ENCODE results near the gene ACTL8.

ACTL8 gene

GRCh38 chr1:17770983-17771382 lies 15.8 kb downstream of the ACTL8 start:
- no peak for DNase-seq (ENCODE audit: low read depth)

- no peak for DNase-seq (ENCODE audit: low read depth)
Observed at GRCh38 chr1:17772615-17773212, 17.6 kb downstream of the ACTL8 start.

DNA sequence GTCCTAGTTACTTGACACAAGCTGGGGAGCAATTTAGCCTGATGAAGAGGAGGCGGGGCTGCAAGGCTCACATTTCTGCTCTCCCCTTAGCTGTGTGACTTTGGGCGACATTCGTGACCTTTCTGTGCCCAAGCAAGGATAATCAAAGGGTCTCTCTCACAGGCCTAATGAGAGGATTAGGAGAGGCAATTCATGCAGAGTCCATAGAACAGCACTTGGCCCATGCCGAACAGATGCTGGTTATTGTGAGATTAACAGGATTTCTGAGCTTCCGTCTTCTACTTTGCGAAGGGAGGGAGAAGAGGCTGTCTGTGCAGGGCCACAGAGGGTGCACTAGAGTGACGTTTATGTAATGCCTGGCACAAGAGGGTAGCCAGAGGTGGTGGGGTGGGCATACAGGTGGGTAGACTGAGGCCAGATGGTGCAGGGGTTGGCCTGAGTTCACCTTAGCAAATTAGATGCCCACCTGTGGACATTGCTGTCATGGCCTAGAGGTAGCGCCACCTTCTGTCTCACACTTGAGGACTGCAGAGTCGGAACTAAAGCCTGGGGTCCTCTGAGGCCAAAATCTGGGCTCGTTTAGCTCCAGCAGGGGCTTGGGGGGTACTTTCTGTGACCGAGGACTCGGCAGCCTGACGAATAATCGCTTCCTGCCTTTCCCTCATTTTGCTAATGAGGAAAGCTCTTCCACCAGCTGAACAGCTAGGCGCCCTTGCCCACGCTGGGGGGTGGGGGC lies 18.6 kb downstream of the ACTL8 start:
- no peak for DNase-seq (ENCODE audit: low read depth)

GRCh38 chr1:17774452-17774851 lies 19.3 kb downstream of the ACTL8 start:
- no peak for DNase-seq (ENCODE audit: low read depth)

DNA sequence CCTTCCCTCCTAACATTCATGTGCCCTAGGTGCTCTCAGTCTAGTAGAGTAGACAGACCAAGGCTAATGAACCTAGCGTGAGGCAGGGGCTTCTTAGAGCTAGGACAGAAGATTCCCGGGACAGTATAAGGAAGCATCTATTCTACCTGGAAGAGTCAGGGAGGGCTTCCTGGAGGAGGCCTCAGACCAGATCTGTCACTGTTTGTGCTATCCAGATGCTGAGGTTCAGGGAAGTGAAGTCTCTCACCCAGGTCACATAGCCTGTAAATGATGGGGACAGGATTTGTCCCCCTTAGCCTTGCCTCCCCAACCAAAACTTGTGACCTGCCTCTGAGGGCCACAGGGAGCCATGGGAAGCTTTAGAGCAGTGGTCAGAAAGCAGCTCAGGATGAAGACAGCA lies 20.7 kb downstream of the ACTL8 start:
- no peak for DNase-seq (ENCODE audit: low read depth)

DNA sequence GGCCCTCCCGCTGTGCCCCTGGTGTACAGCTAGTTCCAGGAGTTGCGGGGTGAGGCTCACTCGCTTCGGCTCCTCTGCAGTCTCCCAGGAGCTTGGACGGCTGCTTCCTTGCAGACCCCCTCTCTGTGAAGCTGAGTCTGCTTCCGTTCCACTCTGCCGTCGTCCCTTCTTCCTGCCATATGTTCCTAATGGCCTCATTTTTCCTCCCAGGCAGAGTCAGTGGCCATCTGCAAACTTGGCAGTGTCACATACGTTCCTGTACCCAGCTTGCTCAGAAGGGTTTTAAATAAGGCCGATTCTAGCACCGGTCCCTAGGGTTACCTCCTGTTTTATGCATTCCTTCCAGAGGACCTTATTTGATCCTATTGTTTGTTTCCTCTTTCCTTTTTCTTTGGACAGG lies 21.3 kb downstream of the ACTL8 start:
- no peak for DNase-seq (ENCODE audit: low read depth)

DNA sequence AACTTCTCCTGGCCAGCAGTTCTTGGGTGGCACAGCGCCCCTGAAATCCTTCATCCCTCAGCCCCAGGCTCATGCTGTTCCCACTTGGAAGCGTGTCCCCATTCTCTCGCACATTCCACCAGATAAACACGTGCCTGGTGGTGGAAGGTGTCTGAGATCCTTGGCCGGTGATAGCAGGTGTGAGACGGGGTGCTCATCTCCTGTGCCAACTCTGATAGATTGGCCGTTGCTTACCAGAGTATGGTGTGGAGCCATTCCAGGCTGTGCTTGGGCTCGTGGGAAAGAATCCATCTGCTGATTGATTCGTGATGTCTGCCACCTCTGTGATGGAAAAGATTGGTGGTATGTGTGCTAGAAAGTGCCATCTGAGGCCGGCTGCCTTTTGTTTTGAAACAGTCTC lies 22.2 kb downstream of the ACTL8 start:
- no peak for DNase-seq (ENCODE audit: low read depth)

GRCh38 chr1:17777818-17778217 lies 22.7 kb downstream of the ACTL8 start:
- DNase-seq (ENCODE audit: low read depth): no peak

- no peak for DNase-seq (ENCODE audit: low read depth)
Observed at GRCh38 chr1:17780916-17781315, 25.8 kb downstream of the ACTL8 start.

- no peak for DNase-seq (ENCODE audit: low read depth)
Observed at GRCh38 chr1:17789926-17790325, 34.8 kb downstream of the ACTL8 start.

DNA sequence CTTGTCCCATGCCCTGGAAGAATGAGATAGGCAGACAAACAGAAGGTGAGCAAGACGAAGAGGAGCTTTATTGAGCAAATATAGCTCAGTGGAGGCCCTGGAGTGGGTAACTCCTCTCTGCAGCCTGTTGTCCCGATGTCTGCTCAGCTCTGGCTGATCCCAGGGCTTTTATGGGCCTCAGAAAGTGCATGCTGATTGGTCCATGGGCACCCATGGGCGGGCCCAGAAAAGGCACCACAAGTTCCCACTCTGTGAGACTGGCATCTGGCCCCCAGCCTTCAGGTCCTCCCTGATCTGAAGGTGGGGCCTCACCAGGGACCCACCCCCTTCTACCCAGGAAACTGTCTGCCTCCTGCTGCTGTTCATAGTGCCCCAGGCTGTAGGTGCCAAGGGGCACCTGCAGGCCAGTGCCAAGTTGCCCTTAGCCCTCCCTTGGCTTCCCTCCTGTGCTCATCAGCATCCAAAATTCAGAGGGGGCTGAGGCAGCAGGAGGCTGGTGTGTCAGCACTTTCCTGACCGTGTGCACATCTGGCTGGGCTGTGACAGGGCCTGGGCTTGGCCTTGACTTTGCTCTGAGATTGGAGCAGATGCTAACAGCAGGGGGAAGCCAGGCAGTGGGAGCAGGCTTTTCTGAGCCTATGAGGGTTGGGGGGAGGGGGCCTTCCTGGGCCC lies 35.4 kb downstream of the ACTL8 start:
- DNase-seq (ENCODE audit: low read depth): no peak

DNA sequence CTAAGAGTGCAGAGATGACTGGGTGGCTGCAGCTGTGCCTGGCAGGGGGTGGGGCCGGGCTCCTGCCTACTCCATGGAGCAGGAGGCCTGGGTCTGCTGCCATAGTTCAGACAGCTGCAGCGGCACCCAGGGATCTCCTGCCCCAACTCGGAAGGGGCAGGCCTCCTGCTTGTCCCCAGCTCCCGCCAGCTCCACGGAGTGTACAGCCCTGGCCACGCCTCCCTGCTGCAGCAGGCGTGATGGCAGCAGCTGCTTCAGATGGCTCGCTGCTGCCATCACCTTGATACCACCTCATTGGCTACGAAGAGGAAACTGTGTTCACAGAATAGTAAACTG lies 35.9 kb downstream of the ACTL8 start:
- DNase-seq (ENCODE audit: low read depth): no peak

- no peak for DNase-seq (ENCODE audit: low read depth)
Observed at GRCh38 chr1:17791480-17791879, 36.3 kb downstream of the ACTL8 start.

DNA sequence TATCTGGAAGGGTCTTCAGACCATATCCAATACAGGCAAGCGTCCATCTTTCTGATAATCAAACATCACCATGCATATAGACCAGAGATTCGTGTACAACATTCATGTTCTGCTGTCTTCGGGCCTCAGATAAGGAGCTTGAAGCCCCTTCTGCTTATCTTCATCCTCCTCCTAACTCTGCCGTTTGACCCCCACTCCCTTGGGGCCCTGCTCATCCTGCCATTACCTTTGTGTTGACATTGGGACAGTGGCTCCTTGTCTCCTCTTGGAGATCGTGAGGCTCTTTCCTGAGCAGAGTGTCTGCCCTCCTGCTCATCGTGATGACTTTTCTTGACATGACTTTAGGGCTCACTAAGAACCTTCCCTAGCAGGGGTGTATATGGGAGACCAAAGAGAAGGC lies 37.3 kb downstream of the ACTL8 start:
- DNase-seq (ENCODE audit: low read depth): no peak

- no peak for DNase-seq (ENCODE audit: low read depth)
Observed at GRCh38 chr1:17795081-17795809, 40.1 kb downstream of the ACTL8 start.

DNA sequence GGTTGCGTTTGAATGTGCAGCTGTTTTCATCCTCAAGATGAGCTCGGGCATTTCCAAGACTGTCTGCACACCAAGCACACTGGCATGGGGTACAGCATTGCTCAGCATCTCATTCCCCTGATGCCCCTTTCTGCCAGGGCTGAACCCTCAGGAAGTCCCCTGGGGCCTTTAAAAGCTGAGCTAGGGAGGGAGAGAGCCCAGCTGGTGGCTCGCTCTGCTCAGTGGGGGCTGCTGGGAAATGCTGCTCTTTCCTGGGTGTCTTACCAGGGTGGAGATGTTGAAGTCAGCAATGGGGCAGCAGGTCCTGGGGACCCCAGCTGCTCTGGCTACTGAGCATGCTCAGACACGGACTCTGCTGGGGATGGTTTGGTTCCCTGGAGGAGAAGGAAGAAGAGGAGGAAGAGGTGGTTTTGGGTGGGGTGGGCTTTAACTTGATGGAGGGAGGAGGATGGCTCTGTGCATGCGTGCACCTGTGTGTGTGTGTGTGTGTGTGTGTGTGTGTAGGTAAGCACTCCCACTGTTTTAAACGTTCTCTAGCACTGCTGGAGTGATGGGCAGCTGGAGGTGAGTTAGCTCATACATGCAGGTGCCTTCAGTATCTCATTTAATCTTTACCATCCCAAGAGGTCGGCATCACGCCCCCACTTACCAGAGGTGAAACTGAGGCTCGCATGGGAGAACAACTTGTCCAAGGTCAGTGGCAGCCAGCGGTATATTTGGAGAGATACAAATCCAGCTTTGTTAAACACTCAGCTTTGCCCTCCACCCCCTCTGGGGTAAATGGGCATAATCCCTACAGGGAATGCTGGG lies 40.9 kb downstream of the ACTL8 start:
- DNase-seq (ENCODE audit: low read depth): no peak

GRCh38 chr1:17797478-17797877 lies 42.3 kb downstream of the ACTL8 start:
- no peak for DNase-seq (ENCODE audit: low read depth)

DNA sequence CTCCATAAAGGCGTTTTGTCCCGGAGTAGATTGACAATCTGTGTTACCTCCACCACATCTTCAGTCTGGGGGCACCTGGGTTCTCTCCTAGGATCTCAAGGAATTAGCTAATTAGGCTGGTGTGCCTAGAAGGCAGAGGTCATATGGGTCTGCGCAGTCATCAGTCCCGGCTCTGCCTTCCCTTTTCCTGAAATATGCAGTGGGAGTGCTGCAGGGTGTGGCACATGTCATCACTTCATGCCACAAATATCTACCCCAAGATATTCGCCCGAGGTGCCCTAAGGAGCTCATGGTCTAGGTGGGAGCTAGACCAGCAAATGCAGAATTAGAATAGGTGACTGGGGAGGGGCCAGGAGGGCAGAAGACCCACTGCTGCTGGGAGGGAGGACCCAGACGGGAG lies 42.9 kb downstream of the ACTL8 start:
- DNase-seq (ENCODE audit: low read depth): no peak

- DNase-seq (ENCODE audit: low read depth): no peak
Observed at GRCh38 chr1:17798799-17799382, 43.8 kb downstream of the ACTL8 start.

- DNase-seq (ENCODE audit: low read depth): no peak
Observed at GRCh38 chr1:17799642-17800041, 44.5 kb downstream of the ACTL8 start.

GRCh38 chr1:17802164-17802563 lies 47.0 kb downstream of the ACTL8 start:
- no peak for DNase-seq (ENCODE audit: low read depth)

DNA sequence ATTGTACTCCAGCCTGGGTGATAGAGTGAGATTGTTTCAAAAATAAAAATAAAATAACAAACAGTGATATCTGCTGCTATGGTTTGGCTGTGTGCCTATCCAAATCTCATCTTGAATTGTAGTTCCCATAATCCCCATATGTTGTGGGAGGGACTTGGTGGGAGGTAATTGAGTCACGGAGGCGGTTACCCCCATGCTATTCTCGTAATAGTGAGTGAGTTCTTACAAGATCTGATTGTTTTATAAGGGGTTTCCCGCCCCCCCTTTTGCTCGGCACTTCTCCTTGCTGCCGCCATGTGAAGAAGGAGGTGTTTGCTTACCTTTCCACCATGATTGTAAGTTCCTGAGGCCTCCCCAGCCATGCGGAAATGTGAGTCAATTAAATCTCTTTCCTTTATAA lies 47.8 kb downstream of the ACTL8 start:
- no peak for DNase-seq (ENCODE audit: low read depth)
